Fibroblast of peridontal ligament (primary cell): ENCODE results near the gene DNHD1.
"Not testable (repeated sequence)": the region's sequence is repeated elsewhere in the genome, so short reads cannot be mapped to it uniquely, and the experiment has no call there.

Source experiments
- DNase-seq: peaks from one replicate; pipeline ENCODE4 v3.0.0-alpha.2; 2010; ENCODE audit errors: extremely low read depth

Gene DNHD1

GRCh38 chr11:6481012-6481923, 15.8 kb upstream of the DNHD1 start, which contains the start of the genes ARFIP2 and TIMM10B:
Gene ARFIP2, minus strand, starts transcription at chr11:6481331. Its CDS starts 910 bp downstream, at chr11:6480421.
Gene TIMM10B, plus strand, starts transcription at chr11:6481501. Its CDS starts 16 bp downstream, at chr11:6481517.
- peak; percentile 98 for DNase-seq

- DNase-seq: peak; percentile 9
These were observed 15.2 kb upstream of the DNHD1 start for GRCh38 chr11:6481924-6482275.

GRCh38 chr11:6482441-6482840, 14.6 kb upstream of the DNHD1 start:
- DNase-seq: no peak

GRCh38 chr11:6483015-6483414, 14.1 kb upstream of the DNHD1 start:
- no peak for DNase-seq

- DNase-seq: no peak
These were observed 11.4 kb upstream of the DNHD1 start for GRCh38 chr11:6485661-6486060.

- no peak for DNase-seq
These were observed 10.8 kb upstream of the DNHD1 start for GRCh38 chr11:6486256-6486655.

- no peak for DNase-seq
These were observed 10.1 kb upstream of the DNHD1 start for GRCh38 chr11:6486938-6487337.

GRCh38 chr11:6488342-6488741, 8.7 kb upstream of the DNHD1 start:
- DNase-seq: no peak

- DNase-seq: no peak
These were observed 8.3 kb upstream of the DNHD1 start for GRCh38 chr11:6488821-6489220.

GRCh38 chr11:6489306-6489705, 7.8 kb upstream of the DNHD1 start:
- DNase-seq: no peak

GRCh38 chr11:6498121-6498520, 1.0 kb downstream of the DNHD1 start:
- DNase-seq: peak; percentile 75

- DNase-seq: no peak
These were observed 1.5 kb downstream of the DNHD1 start for GRCh38 chr11:6498544-6498943.

GRCh38 chr11:6502382-6502781, 5.3 kb downstream of the DNHD1 start:
- DNase-seq: no peak

GRCh38 chr11:6504166-6504565, 7.1 kb downstream of the DNHD1 start:
- no peak for DNase-seq

GRCh38 chr11:6505577-6506240, 8.6 kb downstream of the DNHD1 start:
- DNase-seq: peak; percentile 72

- DNase-seq: no peak
These were observed 19.8 kb downstream of the DNHD1 start for GRCh38 chr11:6516865-6517264.

- no peak for DNase-seq
These were observed 23.2 kb downstream of the DNHD1 start for GRCh38 chr11:6520265-6520664.

GRCh38 chr11:6521946-6522345, 24.9 kb downstream of the DNHD1 start:
- not testable (repeated sequence) for DNase-seq

- DNase-seq: peak; percentile 18
These were observed 26.2 kb downstream of the DNHD1 start for GRCh38 chr11:6523253-6523652.

- DNase-seq: peak; percentile 17
These were observed 29.5 kb downstream of the DNHD1 start for GRCh38 chr11:6526411-6527135.

- no peak for DNase-seq
These were observed 32.2 kb downstream of the DNHD1 start for GRCh38 chr11:6529266-6529665.

GRCh38 chr11:6530848-6531247, 33.8 kb downstream of the DNHD1 start:
- DNase-seq: no peak
